ENCODE data around the gene TAS2R46.

GRCh38 chr12:11081987-11082386 is 19.9 kb upstream of the TAS2R46 start:
- no peak for TF ChIP-seq POLR2A (IDR thresholded peaks at IDR 0.05; ENCODE audit: low read depth, low read length)
- TF ChIP-seq POLR2AphosphoS5 (IDR thresholded peaks at IDR 0.05; ENCODE audit: low read depth, low read length), result no peak
- TF ChIP-seq TAF1 (IDR thresholded peaks at IDR 0.05; ENCODE audit: borderline replicate concordance, low read depth, low read length), result no peak
